SK-N-SH (cell line): ENCODE data around the gene CATSPERE. TPM values are rescaled to one million over a fixed set of nuclear protein-coding genes. Genes with fewer than 3 reads are reported as not detected.

Experiments
- CTCF ChIA-PET: fragments of 300-600, 350-600 bp; formaldehyde crosslinking; extraction: SDS; loops from one replicate; lab custom pipeline; 2021; lab: Yijun Ruan, JAX
- POLR2A ChIA-PET: fragments of 350-600 bp; sonication (Branson Sonifier 250); formaldehyde crosslinking; extraction: SDS; loops from one replicate; lab custom pipeline; 2020; ENCODE audit warnings: antibody characterized with exemption, inconsistent platforms; lab: Yijun Ruan, JAX
- DNase-seq: peaks from one replicate; pipeline ENCODE4 v3.0.0; 2012
- H2AFZ ChIP-seq: fragments of 200-600 bp; sonication (generic); 2 replicates; pipeline ENCODE4 v1.8.1; 2016; ENCODE audit warnings: antibody characterized with exemption, mild to moderate bottlenecking, low read depth
- H3F3A ChIP-seq: fragments of 200-600 bp; sonication (generic); replicated peaks from 2 replicates; pipeline ENCODE3; 2016; ENCODE audit warnings: antibody characterized with exemption, mild to moderate bottlenecking; ENCODE audit not compliant: insufficient read depth
- H3K27ac ChIP-seq, 2 experiments: fragments of 200-500 bp in 1 of 2; fragments of 200-600 bp in 1 of 2; sonication (Bioruptor generic) in 1 of 2; sonication (generic), shearing (Covaris generic) in 1 of 2; 2 replicates each; pipeline versions ENCODE4 v1.5.1 to v1.6.1; 2014 to 2016; ENCODE audit warnings: low read depth in 2 of 2, inconsistent platforms in 1 of 2, low read length in 1 of 2, mild to moderate bottlenecking in 1 of 2, mixed read lengths in 1 of 2
- H3K27me3 ChIP-seq: fragments of 200-600 bp; sonication (generic), shearing (Covaris generic); 2 replicates; pipeline ENCODE4 v1.6.1; 2016; ENCODE audit warnings: mixed run types; ENCODE audit not compliant: insufficient read depth
- H3K36me3 ChIP-seq, 2 experiments: fragments of 200-500 bp in 1 of 2; fragments of 200-600 bp in 1 of 2; sonication (Bioruptor generic) in 1 of 2; sonication (generic) in 1 of 2; replicated peaks in 1 of 2; 2 replicates each; pipeline versions ENCODE3 to v1.5.1; 2014 to 2016; ENCODE audit warnings: low read length in 1 of 2, mild to moderate bottlenecking in 1 of 2; ENCODE audit not compliant: insufficient read depth in 2 of 2, control insufficient read depth in 1 of 2
- H3K4me1 ChIP-seq, 2 experiments: fragments of 200-500 bp in 1 of 2; fragments of 200-600 bp in 1 of 2; sonication (Bioruptor generic) in 1 of 2; sonication (generic), shearing (Covaris generic) in 1 of 2; 2 replicates each; pipeline versions ENCODE4 v1.5.1 to v1.6.1; 2014 to 2016; ENCODE audit warnings: low read depth in 1 of 2, low read length in 1 of 2, mixed run types in 1 of 2; ENCODE audit not compliant: insufficient read depth in 2 of 2, control insufficient read depth in 1 of 2
- H3K4me2 ChIP-seq: fragments of 200-600 bp; sonication (generic), shearing (Covaris generic); 2 replicates; pipeline ENCODE4 v1.6.1; 2017; ENCODE audit warnings: mixed run types
- H3K4me3 ChIP-seq, 2 experiments: fragments of 200-500 bp in 1 of 2; fragments of 200-600 bp in 1 of 2; sonication (Bioruptor generic) in 1 of 2; sonication (generic), shearing (Covaris generic) in 1 of 2; 2 replicates each; pipeline versions ENCODE4 v1.5.1 to v1.8.1; 2014 to 2016; ENCODE audit warnings: low read depth in 2 of 2, inconsistent platforms in 1 of 2, low read length in 1 of 2, mild to moderate bottlenecking in 1 of 2, mixed read lengths in 1 of 2, moderate library complexity in 1 of 2
- H3K79me2 ChIP-seq: fragments of 200-600 bp; sonication (generic); 2 replicates; pipeline ENCODE4 v1.8.1; 2017; ENCODE audit warnings: mild to moderate bottlenecking; ENCODE audit not compliant: insufficient read depth
- H3K9ac ChIP-seq: fragments of 200-600 bp; sonication (generic); 2 replicates; pipeline ENCODE4 v1.6.1; 2017; ENCODE audit warnings: mixed run types
- H3K9me2 ChIP-seq: fragments of 200-600 bp; sonication (generic); 2 replicates; pipeline ENCODE4 v1.6.1; 2017; ENCODE audit warnings: mixed run types
- H3K9me3 ChIP-seq: fragments of 200-600 bp; sonication (generic); 2 replicates; pipeline ENCODE4 v1.6.1; 2017; ENCODE audit warnings: mixed run types, mild to moderate bottlenecking, moderate library complexity
- H4K20me1 ChIP-seq: fragments of 200-600 bp; sonication (generic); 2 replicates; pipeline ENCODE4 v1.6.1; 2017; ENCODE audit warnings: mild to moderate bottlenecking, mixed run types; ENCODE audit not compliant: insufficient read depth
- FOXJ3 ChIP-seq: sonication (generic); formaldehyde crosslinking; IDR thresholded peaks from 2 replicates; pipeline ENCODE4 v1.5.1; 2020; ENCODE audit warnings: mild to moderate bottlenecking, missing genetic modification reagents
- FOXM1 ChIP-seq: IDR thresholded peaks from 2 replicates; pipeline ENCODE4 v1.4.0; 2012; ENCODE audit warnings: low read depth, mild to moderate bottlenecking
- GATA2 ChIP-seq: sonication (generic); formaldehyde crosslinking; IDR thresholded peaks from 2 replicates; pipeline ENCODE4 v1.5.0; 2020; ENCODE audit warnings: mild to moderate bottlenecking, missing genetic modification reagents
- MAX ChIP-seq: IDR thresholded peaks from 2 replicates; pipeline ENCODE4 v1.4.0; 2012; ENCODE audit warnings: low read depth
- NFIC ChIP-seq: IDR thresholded peaks from 2 replicates; pipeline ENCODE4 v1.4.0; 2012; ENCODE audit warnings: borderline replicate concordance
- NRF1 ChIP-seq: IDR thresholded peaks from 2 replicates; pipeline ENCODE4 v1.6.1; 2012; ENCODE audit warnings: low read depth, mild to moderate bottlenecking, low read length
- RCOR1 ChIP-seq: fragments of 150-350 bp; IDR thresholded peaks from 2 replicates; pipeline ENCODE4 v1.6.1; 2017; ENCODE audit warnings: antibody characterized with exemption, low read length
- RFX5 ChIP-seq: IDR thresholded peaks from 2 replicates; pipeline ENCODE4 v1.6.1; 2012; ENCODE audit warnings: mild to moderate bottlenecking, improper control_type of control experiment, low read length
- SMC3 ChIP-seq: IDR thresholded peaks from 2 replicates; pipeline ENCODE4 v1.6.1; 2012; ENCODE audit warnings: low read depth, low read length, improper control_type of control experiment
- TCF12 ChIP-seq: IDR thresholded peaks from 2 replicates; pipeline ENCODE4 v1.4.0; 2012
- TEAD4 ChIP-seq: IDR thresholded peaks from 2 replicates; pipeline ENCODE4 v1.4.0; 2012; ENCODE audit warnings: mild to moderate bottlenecking, borderline replicate concordance; ENCODE audit not compliant: insufficient read depth
- ZBTB33 ChIP-seq: IDR thresholded peaks from 2 replicates; pipeline ENCODE4 v1.4.0; 2012; ENCODE audit warnings: low read depth, borderline replicate concordance
- WGBS: methylation state at CpG from one replicate; pipeline ENCODE4 v1.1.6; 2017; ENCODE audit warnings: low lambda C conversion rate; 5-methylcytosine and 5-hydroxymethylcytosine counted together
- polyA plus RNA-seq, 3 experiments: library from polyadenylated mRNA; depleted of rRNA; stranded (reverse); fragments of >200 nt; gene quantifications; 2 replicates each; pipeline ENCODE4 v1.2.3, GENCODE V29; 2012

The CATSPERE gene
- polyA plus RNA-seq, 1 of the 3 experiments (the other 2 are of a cell fraction) = 0.30 TPM

- TF ChIP-seq FOXM1 = no peak
- no peak for TF ChIP-seq SMC3
- TF ChIP-seq MAX = no peak
- TF ChIP-seq GATA2 (CRISPR knock-in tag) = no peak
- no peak for TF ChIP-seq NFIC
- TF ChIP-seq TCF12 = no peak
- no peak for TF ChIP-seq RCOR1
- no peak overlapping the region for H2AFZ ChIP-seq
- peaks cover 9% of the 10 kb centered on the region for H3F3A ChIP-seq
- H3K27me3 ChIP-seq = no peaks in the 10 kb centered on the region
- POLR2A ChIA-PET = no interaction called here
- no peak overlapping the region for H3K27ac ChIP-seq
- H3K9me2 ChIP-seq = no peaks in the 10 kb centered on the region
- H3K9ac ChIP-seq = no peak overlapping the region
- peaks cover 4 to 8% of the 10 kb centered on the region in 2 experiments for H3K4me1 ChIP-seq
- H3K79me2 ChIP-seq = peaks cover 33% of the 10 kb centered on the region; the same call in 1 of the 2 replicates
- H3K9me3 ChIP-seq = no peaks in the 10 kb centered on the region
- no peak overlapping the region for H3K4me3 ChIP-seq
- peaks cover 41 to 68% of the 10 kb centered on the region in 2 experiments for H3K36me3 ChIP-seq
- H3K4me2 ChIP-seq = no peak overlapping the region
- no peak for DNase-seq
- H4K20me1 ChIP-seq = no peaks in the 10 kb centered on the region
- CTCF ChIA-PET = interaction anchor here (1.0 to 1.4 kb wide), 4 partner anchors 11 to 172 kb away, joined by 3 to 4 read pairs (median 4); no protein-coding TSS in a partner anchor
Measured at GRCh38 chr1:244431166-244431565, 29.9 kb upstream of the CATSPERE start.

- H3K27ac ChIP-seq = peak overlapping the region; percentile 73 to 91; a peak in 3 of 4 replicates
- POLR2A ChIA-PET = no interaction called here
- TF ChIP-seq TCF12 (peak; percentile 33; the same call in 1 of the 2 replicates), NRF1 (no peak)
- TF ChIP-seq, all 33 proteins: peak for 1
- H3K9me2 ChIP-seq = no peaks in the 10 kb centered on the region
- no peak overlapping the region; a peak in 1 of 4 replicates for H3K4me3 ChIP-seq
- peak overlapping the region; percentile 59 for H3K4me2 ChIP-seq
- peaks cover 11 to 21% of the 10 kb centered on the region in 2 experiments for H3K4me1 ChIP-seq
- peaks cover 31 to 35% of the 10 kb centered on the region in 2 experiments for H3K36me3 ChIP-seq
- peak overlapping the region; percentile 48 for H3K9ac ChIP-seq
- WGBS = 39% methylated on average over 6 of the region's 6 CpGs
- H3F3A ChIP-seq = peaks cover 31% of the 10 kb centered on the region
- peaks cover 57% of the 10 kb centered on the region for H3K79me2 ChIP-seq
- H3K27me3 ChIP-seq = no peaks in the 10 kb centered on the region
- H3K9me3 ChIP-seq = no peaks in the 10 kb centered on the region
- CTCF ChIA-PET = interaction anchor here (0.6 kb wide), 1 partner anchor 694 kb away, joined by 3 read pairs; no protein-coding TSS in a partner anchor
- DNase-seq = no peak
- no peaks in the 10 kb centered on the region for H4K20me1 ChIP-seq
- no peak overlapping the region for H2AFZ ChIP-seq
Measured at GRCh38 chr1:244435562-244436205, 25.4 kb upstream of the CATSPERE start.

DNA sequence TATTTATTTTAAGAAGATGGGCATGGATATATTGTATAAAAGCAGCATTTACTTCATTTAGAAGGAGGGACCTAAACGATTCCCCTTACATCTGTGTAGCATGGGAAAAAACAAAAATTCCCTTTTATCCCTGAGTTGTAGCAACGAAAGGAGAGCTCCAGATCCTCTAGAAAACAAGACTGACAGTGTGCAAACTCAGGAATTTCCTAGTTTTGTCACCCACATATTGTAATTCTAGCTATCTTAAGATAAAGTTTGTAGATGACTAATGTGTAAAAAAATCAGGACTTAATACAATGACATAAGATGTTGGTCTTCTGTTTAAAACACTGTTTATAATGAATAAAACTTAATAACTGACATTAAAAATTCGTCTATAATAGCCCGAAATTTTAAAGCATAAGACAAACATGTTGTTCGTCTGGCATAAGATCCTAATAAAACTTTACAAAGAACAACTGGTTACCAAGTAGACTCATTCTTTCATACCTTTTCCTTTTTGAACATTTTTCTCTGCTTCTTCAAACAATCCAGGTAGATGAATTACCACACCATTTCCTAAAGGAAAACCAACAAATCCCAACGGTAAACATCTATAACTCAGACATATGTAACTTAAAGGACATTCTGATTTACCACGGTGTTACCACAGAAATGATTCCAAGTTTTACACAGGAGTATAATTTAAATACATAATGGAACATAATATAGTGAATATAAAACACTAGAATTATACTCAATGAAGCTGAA is 24.6 kb upstream of the CATSPERE start:
- H3F3A ChIP-seq = peaks cover 31% of the 10 kb centered on the region
- peak overlapping the region; percentile 48 for H3K9ac ChIP-seq
- ChIA-PET POLR2A (no interaction called here), CTCF (interaction anchor here (0.6 kb wide), 1 partner anchor 695 kb away, joined by 3 read pairs; no protein-coding TSS in a partner anchor)
- TF ChIP-seq ZBTB33 = no peak
- TF ChIP-seq FOXJ3 = no peak
- TF ChIP-seq TEAD4 = no peak
- no peak for TF ChIP-seq TCF12
- no peak for TF ChIP-seq RFX5
- H3K4me1 ChIP-seq = peaks cover 11 to 21% of the 10 kb centered on the region in 2 experiments
- H3K27ac ChIP-seq = peak overlapping the region; percentile 73 to 91; a peak in 3 of 4 replicates
- H3K27me3 ChIP-seq = no peaks in the 10 kb centered on the region
- no peaks in the 10 kb centered on the region for H4K20me1 ChIP-seq
- H3K9me3 ChIP-seq = no peaks in the 10 kb centered on the region
- H3K9me2 ChIP-seq = no peaks in the 10 kb centered on the region
- H3K79me2 ChIP-seq = peaks cover 64% of the 10 kb centered on the region
- H3K4me3 ChIP-seq = no peak overlapping the region
- DNase-seq = no peak
- H3K4me2 ChIP-seq = peak overlapping the region; percentile 59
- H3K36me3 ChIP-seq = peaks cover 24 to 28% of the 10 kb centered on the region in 2 experiments
- WGBS = 66% methylated on average over 7 of the region's 7 CpGs
- no peak overlapping the region for H2AFZ ChIP-seq
